GM19438 (cell line): ENCODE data around the gene PLD1.
"Not testable (repeated sequence)": the region's sequence is repeated elsewhere in the genome, so short reads cannot be mapped to it uniquely, and the experiment has no call there.

Experiments
- ATAC-seq: cut with Tn5 transposase; IDR thresholded peaks from one replicate; pipeline ENCODE4 v1.9.1; 2021; ENCODE audit warnings: low read depth; ENCODE audit not compliant: unreplicated experiment

The PLD1 gene

DNA sequence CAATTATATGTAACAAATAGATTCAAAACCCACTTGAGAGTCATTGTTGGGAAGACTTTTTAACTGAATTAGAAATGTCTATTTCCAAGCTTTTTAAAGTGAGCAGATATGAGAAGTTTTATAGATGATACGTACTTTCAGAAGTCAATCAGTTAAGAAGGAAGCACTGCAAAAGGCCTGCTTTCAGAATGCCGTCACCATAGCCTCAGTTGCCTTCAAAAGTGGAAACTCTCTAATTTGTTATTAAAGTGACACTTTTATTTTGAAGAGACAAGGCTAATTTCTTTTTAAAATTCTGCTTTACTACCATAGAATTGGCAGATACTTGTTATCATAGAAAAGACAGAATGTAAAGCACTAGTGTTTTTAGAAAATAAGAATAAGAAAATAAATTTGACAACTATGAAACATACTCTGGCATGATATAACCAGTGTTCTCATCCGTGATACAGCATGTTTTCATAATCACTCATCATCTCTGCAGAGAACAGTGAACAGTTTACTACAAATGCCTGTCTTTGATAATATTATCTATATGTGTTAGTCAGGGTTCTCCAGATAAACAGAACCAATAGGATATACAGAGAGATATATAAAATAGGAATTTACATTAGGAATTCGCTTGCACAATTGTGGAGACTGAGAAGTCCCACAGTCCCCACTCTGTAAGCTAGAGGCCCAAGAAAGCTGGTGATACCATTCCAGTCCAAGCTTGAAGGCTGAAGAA lies 7.0 kb upstream of the PLD1 start:
- ATAC-seq, result no peak

DNA sequence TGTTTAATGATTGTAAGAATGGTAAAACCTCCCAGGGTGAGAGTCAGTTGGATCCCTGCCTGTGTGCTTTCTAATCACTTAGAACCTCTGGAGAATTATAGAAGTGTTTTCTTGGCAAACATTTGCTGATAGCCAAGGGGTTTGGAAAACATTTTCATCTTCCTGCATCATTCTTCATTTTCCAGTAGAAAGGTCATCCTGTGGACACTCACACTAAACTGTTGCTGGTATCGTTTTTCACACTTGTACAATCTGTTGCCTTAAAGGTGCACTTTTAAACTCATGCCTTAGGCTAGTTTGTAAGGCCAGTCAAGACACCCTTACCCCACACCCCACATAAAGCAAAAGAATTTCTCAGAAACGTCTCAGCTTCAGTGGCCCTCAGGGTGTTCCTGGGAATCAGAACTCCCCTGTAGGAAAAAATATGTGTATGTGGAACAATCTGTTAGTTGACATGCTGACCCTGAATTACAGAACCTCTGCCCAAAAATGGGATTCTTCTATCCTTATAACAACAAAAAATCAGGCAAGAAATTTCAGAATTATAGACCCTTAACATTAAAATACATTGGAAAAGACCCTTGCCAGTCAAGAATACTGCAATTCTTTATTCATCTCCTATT lies 5.8 kb upstream of the PLD1 start:
- no peak for ATAC-seq

DNA sequence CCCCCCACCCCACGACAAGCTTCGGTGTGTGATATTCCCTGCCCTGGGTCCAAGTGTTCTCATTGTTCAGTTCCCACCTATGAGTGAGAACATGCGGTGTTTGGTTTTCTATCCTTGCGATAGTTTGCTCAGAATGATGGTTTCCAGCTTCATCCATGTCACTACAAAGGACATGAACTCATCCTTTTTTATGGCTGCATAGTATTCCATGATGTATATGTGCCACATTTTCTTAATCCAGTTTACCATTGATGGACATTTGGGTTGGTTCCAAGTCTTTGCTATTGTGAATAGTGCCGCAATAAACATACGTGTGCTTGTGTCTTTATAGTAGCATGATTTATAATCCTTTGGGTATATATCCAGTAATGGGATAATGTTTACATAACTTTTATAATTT lies 4.4 kb upstream of the PLD1 start:
- ATAC-seq, result not testable (repeated sequence)

DNA sequence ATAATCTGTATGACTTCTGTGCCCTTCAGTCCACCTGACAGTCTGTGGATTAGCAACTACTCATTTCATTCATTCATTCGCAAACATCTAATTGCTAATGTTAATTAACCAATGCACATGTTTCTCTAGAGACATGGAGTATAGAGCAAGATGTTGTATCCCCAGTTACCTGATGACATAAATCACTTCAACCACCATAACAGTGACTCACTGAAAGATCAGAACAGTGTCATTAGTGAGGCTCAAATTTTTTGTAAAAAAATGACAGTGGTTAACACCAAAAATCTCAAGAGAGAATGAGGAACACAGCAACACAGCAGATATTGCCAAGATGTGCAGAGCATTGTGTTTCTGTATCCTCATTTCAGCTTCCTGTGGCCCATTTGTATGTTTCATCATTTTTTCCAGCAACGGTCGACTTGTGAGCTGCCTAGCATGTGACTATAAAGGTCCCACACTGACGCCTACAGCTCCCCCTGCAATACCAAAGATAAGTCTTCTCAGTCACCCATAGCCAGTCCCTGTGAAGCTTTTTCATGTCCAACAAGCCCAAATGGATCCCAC lies 3.7 kb upstream of the PLD1 start:
- ATAC-seq, result no peak

DNA sequence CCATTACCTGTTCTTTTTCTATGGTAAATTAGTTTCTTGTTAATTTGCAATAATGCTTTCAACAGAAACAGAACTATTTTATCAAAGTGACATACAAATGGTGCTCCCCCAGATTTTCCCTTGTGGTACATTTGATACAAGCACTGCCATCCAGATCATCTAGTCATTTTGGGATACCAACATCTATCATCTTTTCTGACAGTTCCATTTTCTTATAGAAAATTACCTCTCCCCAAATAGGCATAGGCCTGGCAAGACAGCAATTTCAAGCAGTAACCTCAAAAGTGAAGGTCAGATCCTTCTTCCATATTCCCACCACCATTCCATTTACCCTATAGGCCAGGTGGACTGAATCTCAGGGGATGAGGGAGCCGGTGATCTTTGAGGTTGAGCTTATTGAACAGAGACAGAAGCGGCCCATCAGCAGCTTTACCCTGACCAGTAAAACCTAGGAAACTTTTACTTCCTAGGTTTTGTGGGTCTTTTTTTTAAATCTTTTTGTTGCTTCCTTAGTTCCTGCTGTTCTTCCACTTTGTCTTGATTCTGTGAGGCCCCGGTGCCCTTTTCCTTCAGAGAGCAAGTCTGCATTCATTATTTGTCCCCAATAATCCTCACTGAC lies 3.1 kb upstream of the PLD1 start:
- ATAC-seq, result no peak

DNA sequence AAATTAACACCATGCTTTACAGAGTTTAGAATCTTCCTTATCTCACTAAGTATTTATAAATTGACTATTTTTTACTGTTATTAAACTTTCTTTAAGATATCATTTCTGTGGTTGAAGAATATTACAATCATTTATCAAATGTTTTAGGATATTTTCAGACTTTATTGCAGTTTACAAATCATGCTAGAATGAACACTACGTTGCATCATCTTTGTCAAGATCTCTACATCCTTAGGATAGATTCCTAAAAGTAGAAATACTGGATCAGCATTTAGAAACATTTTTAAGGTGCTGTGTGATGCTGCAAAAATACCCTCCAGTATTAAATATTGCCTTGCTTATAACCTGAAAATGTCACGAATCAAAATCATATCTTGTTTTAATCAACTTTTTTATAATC lies 2.5 kb upstream of the PLD1 start:
- ATAC-seq, result no peak

DNA sequence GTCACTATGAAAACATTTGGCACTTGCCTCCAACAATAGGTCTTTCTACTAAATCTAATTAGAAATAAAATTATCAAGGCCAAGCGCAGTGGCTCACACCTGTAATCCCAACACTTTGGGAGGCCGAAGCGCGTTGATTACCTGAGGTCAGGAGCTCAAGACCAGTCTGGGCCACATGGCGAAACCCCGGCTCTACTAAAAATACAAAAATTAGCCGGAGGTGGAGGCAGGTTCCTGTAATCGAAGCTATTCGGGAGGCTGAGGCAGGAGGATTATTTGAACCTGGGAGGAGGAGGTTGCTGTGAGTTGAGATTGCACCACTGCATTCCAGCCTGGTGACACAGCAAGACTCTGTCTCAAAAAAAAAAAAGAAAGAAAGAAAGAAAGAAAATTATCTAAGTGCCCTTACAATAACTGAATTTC lies 1.6 kb upstream of the PLD1 start:
- no peak for ATAC-seq

DNA sequence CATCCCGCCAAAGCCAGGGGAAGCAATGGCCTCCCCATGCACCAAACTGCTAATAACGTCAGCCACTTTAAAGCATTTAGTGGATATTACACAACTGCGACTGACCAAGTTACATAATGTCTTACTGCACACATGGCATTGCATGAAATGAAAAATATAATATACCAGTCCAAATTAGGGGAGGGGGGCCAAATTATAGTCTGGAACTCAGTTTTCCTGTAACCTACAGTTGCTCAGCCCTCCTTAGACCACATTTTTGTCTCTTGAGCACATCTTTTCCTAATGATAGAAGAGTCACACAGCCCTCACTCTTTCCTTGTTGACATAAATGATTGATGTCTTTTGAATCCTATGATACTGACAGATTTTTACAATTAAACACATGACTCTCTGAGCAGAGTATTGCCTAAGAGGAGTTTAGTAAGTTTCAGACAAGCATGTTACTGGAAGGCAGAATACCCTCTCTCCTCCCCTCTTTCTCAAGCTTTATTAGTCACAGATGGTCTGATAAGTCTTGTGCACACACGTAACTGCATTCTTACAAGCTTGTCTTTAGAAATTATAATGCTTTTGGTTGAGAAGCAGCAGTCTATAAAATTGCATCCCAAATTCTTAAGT lies 1.1 kb upstream of the PLD1 start:
- ATAC-seq, result no peak

DNA sequence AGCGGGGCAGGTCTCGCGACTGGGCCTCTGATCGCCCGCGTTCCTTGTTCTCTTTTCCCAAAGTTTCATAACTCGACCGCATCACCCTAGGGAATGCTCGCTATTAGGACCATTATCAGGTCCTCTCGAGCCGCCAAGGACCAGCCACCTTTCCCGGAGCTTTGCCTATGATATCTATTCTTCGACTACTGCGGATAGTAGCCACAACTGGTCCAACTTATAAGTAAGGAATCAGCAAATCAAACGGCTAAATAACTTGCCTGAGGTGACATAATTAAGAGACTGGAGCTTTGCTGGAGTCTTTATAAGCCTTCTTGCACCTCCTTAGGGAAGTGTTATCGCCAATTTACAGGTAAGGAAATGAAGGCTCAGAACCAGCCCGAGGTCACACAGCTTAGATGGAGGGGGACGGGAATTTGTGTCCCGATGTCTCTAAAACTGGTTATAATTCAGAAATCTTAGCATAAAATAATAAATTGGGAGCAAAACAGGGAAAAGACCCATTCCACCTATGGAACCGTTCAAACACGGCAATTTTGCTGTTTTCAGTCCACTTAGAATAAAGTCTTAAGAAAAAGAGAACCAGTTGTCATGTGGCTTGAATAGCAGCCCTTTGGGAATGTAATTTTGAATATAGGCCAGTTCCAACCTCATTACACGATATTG lies 479 bp upstream of the PLD1 start:
- no peak for ATAC-seq

DNA sequence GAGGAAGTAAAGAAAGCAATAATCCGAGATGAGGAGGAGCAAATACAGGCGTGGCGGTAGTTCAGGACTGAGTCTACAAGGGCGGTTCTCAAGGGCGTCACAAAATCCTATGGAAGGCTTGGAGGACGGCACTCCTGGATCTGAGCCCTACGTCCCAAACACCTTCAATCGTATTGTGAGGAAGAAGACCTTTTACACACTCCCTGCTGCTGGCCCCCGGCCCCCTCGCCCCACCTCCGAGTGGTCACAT lies 747 bp downstream of the PLD1 start:
- ATAC-seq, result peak; percentile 46

DNA sequence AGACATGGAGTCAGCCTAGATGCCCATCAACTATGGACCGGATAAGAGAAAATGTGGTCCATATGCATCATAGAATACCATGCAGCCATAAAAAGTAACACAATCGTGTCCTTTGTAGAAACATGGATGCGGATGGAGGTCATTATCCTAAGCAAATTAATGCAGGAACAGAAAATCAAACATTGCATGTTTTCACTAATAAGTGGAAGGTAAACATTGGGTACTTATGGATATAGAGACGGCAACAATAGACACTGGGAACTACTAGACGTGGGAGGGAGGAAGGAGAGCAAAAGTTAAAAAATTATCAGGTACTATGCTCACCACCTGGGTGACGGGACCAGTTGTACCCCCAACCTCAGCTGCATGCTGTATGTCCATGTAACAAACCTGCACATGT lies 2.5 kb downstream of the PLD1 start:
- no peak for ATAC-seq

DNA sequence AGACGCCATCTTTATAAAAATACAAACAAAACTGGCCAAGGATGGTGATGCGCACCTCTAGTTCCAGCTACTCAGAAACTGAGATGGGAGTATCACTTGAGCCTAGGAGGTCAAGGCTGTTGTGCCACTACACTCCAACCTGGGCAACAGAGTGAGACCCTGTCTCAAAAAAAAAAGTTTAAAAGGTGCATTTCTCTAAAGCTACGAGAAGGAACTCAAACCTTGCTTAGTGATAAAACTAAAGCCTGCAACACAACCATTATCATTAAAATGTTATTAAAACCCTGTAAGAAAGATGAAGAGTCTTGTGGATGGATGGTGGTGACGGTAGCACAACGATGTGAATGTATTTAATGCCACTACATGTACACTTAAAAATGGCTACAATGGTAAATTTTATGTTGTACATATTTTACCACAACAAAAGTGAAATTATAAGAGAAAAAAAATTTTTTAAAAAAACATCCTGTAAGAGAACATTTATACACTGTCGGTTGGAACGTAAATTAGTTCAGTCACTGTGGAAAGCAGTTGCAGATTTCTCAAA lies 3.1 kb downstream of the PLD1 start:
- ATAC-seq, result no peak

DNA sequence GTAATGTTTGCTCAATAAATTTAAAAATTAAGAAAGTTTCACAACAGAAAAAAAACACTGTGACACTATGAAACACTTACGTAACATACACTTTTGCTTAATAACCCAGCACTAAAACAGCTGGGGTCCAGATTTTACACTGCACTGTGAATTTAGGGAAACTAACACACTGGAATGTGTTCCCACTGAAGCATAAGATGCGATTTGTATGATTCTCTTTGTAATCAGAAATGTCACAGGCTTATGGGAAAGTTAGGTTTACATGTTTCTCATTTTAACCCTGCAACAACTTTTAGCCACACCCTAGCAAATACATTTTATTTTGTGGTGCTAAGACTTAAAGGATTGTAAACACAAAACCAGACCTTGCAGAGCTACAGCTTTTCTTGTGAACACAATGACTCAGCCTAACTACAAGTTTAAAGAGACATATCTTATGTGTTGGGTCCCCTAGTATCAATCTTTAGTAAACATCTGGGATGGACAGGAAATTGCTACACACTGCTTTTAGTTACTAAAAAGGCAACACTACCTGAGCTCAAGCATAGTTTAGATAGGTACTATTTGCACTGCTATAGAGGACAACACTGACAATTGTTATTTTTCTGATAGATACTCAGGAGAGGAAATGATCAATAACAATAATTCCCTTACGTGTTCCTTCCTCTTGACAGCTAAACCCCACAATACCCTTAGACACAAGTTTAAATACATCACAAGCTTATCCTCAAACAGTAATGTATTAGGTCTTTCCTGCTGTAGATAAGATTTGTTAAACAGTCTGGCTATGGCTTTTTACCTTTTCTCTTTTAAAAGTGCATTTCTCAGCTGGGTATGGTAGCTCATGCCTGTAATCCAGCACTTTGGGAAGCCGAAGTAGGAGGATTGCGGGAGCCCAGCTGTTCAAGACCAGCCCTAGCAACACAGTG lies 3.8 kb downstream of the PLD1 start:
- ATAC-seq, result no peak

DNA sequence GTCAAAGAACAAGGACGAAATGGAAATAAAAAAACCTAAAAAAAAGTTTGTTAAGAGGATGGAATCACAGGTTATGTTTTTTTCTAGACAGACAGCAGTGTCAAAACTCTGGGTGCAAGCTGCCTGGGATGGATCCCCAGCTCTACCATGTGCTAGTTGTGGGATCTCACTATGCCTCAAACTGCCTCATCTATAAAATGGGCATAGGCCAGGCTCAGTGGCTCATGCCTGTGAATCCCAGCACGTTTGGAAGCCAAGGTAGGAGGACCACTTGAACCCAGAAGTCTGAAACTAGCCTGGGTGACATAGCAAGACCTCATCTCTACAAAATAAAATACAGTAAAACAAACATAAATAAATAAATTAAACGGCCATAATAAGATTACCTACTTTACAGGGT lies 4.6 kb downstream of the PLD1 start:
- no peak for ATAC-seq

DNA sequence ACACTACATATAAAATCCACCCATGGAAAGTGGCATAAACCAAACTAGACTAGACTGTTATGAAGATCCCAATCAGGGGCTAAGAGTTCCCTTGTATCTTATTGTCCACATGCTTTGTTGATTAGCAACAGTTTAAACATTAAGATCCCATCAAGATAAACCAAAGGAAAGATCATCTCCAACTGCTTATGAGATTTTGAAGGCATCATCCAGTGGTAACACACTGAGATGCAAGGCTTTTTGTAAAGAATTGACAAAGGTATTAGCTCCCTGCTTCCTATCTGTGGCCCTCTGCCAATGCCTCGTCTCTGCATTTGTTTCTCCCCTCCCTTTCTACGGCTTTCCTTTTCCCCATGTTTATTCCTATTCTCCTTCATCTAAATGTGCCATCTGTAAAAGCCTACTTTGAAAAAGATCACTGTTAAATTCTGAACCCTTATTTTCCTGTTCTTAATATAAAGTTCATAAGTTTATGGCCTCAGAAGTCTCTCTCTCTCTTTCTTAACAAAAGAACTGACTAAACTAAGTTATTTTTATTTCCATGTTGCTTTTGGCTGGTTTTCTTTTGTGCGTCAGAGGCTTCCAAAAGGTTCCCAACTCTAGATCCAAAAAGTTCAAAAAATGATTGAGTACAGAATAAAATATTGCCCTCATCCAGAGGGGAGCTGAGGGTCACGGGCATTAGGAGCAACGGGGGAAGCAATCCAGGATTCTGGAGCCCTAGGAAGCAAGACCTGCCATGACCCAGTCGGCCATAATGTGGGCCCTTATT lies 5.5 kb downstream of the PLD1 start:
- no peak for ATAC-seq

DNA sequence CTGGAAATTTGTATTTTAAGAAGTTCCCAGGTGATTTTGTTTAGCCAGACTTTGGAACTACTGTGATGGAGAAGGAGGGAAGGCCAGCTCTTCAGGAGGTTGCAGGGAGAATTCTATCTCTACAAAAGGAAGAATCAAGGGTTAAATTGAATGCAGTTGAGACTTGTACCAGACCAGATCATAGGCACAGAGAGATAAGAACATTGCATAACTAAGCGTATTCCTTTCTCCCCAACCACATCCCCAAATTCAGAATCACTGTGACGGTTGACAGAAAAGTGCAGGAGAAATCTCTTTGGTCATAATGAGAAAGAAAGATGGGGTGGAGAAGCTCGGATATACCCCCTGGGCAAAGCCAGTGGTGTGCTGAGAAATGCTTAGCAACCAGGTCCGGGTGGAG lies 7.2 kb downstream of the PLD1 start:
- ATAC-seq, result no peak

DNA sequence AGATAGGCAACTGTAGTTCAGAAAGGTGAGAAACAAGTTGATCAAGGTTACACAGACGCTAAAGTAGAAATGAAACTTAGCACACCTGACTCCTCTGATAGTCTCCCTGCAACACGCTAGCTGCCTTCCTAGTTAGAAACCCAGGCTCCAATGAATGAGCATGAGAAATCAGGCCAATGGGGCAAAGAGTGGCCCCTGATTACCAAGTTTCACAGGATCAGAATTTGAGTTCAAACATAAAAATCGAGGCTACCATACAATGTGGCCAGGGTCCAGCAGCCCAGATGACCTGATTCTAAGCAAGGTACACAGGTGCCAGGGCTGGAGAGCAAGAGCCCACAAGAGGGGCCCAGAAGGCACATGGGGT lies 7.7 kb downstream of the PLD1 start:
- no peak for ATAC-seq

DNA sequence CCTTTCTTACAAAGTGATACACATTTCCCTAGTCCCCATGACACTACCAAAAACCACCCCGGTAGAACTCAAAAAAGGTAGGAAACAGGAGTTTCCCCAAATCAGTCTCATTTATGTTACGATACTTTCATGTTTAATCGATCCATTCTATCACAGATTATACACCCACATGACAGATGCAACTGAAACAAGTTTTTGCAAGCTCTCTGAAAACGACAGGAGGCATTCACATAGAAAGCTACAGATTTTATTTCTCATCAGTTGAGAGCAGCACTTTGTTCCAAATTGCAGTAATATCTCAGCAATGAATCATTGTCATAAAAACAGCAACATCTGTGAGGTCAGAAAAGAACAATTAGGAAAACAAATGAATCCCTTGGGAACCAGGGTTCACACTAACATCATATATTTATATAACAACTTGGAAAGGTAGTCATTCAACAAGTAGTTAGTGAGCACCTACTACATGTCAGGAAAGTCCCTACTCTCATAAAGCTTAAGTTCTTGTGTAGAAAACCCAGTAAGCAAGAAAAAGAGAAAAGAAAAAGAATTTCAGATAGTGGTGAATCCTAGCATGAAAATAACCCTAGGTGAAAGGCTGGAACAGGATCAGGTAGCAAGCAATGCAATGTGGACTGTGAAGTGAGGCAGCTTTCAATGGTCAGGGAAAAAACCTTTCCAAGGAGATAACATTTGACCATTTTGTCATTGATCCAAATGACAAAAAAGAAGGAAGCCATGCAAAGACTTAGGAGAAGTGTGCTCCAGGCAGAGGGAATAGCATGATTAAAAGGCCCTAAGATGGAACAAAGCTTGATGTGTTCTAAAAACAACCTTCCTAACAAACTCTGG lies 8.3 kb downstream of the PLD1 start:
- ATAC-seq, result no peak
